Endothelial cell of umbilical vein (primary cell): ENCODE data around the gene SCYGR6. TPM values are rescaled to one million over a fixed set of nuclear protein-coding genes. Genes with fewer than 3 reads are reported as not detected.

Experiments
- BruUV-seq: library from RNA; stranded (reverse); fragments of 400-500 nt; replicated peaks from 2 replicates; lab custom pipeline; 2021; lab: Mats Ljungman, UMichigan
- CTCF ChIA-PET: fragments of 300-600, 350-600 bp; sonication (Branson Sonifier 250); formaldehyde crosslinking; loops from one replicate; lab custom pipeline; 2021; ENCODE audit warnings: antibody characterized with exemption, inconsistent platforms; lab: Charles Lee
- POLR2A ChIA-PET: fragments of 300-600, 350-600 bp; sonication (Branson Sonifier 250); formaldehyde crosslinking; loops from one replicate; lab custom pipeline; 2021; ENCODE audit warnings: antibody characterized with exemption, inconsistent platforms; lab: Charles Lee
- DNase-seq: peaks from one replicate; pipeline ENCODE4 v3.0.0-alpha.2; 2011; ENCODE audit warnings: low read depth, low spot score
- FAIRE-seq: peaks from 2 replicates; lab custom pipeline; 2011; peaks lifted over from hg19 to GRCh38; lab: Jason Lieb, UNC
- H2AFZ ChIP-seq: 2 replicates; pipeline ENCODE4 v1.6.0; 2012; ENCODE audit warnings: low read depth, low read length, control low read depth, inconsistent platforms
- H3K27ac ChIP-seq: 2 replicates; pipeline ENCODE4 v1.5.1; 2011; ENCODE audit warnings: low read depth, mild to moderate bottlenecking, control low read depth, low read length, moderate library complexity; ENCODE audit not compliant: insufficient read depth
- H3K27me3 ChIP-seq, 2 experiments: 2 replicates each; pipeline versions ENCODE4 v1.6.0 to v1.6.1; 2011; ENCODE audit warnings: low read length in 2 of 2, mixed read lengths in 1 of 2; ENCODE audit not compliant: control insufficient read depth in 2 of 2, insufficient read depth in 2 of 2
- H3K36me3 ChIP-seq, 2 experiments: 2 replicates in 1 of 2; 3 replicates in 1 of 2; pipeline ENCODE4 v1.5.1; 2011; ENCODE audit warnings: low read length in 2 of 2, mild to moderate bottlenecking in 1 of 2, moderate library complexity in 1 of 2; ENCODE audit not compliant: control insufficient read depth in 2 of 2, insufficient read depth in 2 of 2; ENCODE audit errors: extremely low read depth in 1 of 2
- H3K4me1 ChIP-seq: 3 replicates; pipeline ENCODE4 v1.5.1; 2011; ENCODE audit warnings: mild to moderate bottlenecking, low read length; ENCODE audit not compliant: control insufficient read depth, insufficient read depth; ENCODE audit errors: extremely low read depth
- H3K4me2 ChIP-seq: 2 replicates; pipeline ENCODE4 v1.6.1; 2011; ENCODE audit warnings: low read length, control low read depth, mixed read lengths; ENCODE audit not compliant: insufficient read depth
- H3K4me3 ChIP-seq, 3 experiments: fragments of 200-600 bp in 1 of 3; sonication (generic), shearing (Covaris generic) in 1 of 3; replicated peaks in 1 of 3; 2 replicates each; pipeline ENCODE4 v1.5.1; 2011 to 2016; ENCODE audit warnings: control low read depth in 3 of 3, low read length in 3 of 3, mild to moderate bottlenecking in 2 of 3, inconsistent platforms in 1 of 3, low read depth in 1 of 3, moderate library complexity in 1 of 3; ENCODE audit not compliant: insufficient read depth in 1 of 3
- H3K79me2 ChIP-seq: 2 replicates; pipeline ENCODE4 v1.6.0; 2012; ENCODE audit warnings: low read length, inconsistent platforms; ENCODE audit not compliant: control insufficient read depth, insufficient read depth
- H3K9ac ChIP-seq: replicated peaks from 2 replicates; pipeline ENCODE3; 2011; ENCODE audit warnings: low read length, control low read depth; ENCODE audit not compliant: insufficient read depth; ENCODE audit errors: extremely low read depth
- H3K9me1 ChIP-seq: replicated peaks from 3 replicates; pipeline ENCODE4 v1.6.0; 2011; ENCODE audit warnings: mild to moderate bottlenecking, low read length; ENCODE audit not compliant: control insufficient read depth, insufficient read depth; ENCODE audit errors: extremely low read depth
- H3K9me3 ChIP-seq: replicated peaks from 2 replicates; pipeline ENCODE4 v1.5.1; 2012; ENCODE audit warnings: low read length, inconsistent platforms; ENCODE audit not compliant: control insufficient read depth, insufficient read depth
- H4K20me1 ChIP-seq: replicated peaks from 2 replicates; pipeline ENCODE3; 2011; ENCODE audit warnings: mild to moderate bottlenecking, low read length; ENCODE audit not compliant: control insufficient read depth, insufficient read depth; ENCODE audit errors: extremely low read depth
- FOS ChIP-seq: IDR thresholded peaks from 2 replicates; pipeline ENCODE4 v1.6.1; 2011; ENCODE audit warnings: mild to moderate bottlenecking, low read length, moderate library complexity, borderline replicate concordance; ENCODE audit not compliant: insufficient read depth
- GATA2 ChIP-seq: IDR thresholded peaks from 2 replicates; pipeline ENCODE4 v1.7.0; 2011; ENCODE audit warnings: low read depth, mild to moderate bottlenecking, moderate library complexity, mixed read lengths, low read length; ENCODE audit not compliant: insufficient read length, insufficient read depth
- JUN ChIP-seq: IDR thresholded peaks from 2 replicates; pipeline ENCODE4 v1.6.1; 2011; ENCODE audit warnings: borderline replicate concordance, low read depth; ENCODE audit not compliant: insufficient read length, insufficient read depth
- MAX ChIP-seq: IDR thresholded peaks from 2 replicates; pipeline ENCODE4 v1.6.1; 2011; ENCODE audit not compliant: insufficient read depth, insufficient read length
- MYC ChIP-seq: IDR thresholded peaks from one replicate; pipeline ENCODE4 v1.6.1; 2011; ENCODE audit warnings: mild to moderate bottlenecking, low read depth, low read length
- POLR2A ChIP-seq: IDR thresholded peaks from 2 replicates; pipeline ENCODE4 v1.6.1; 2012; ENCODE audit warnings: low read depth, mild to moderate bottlenecking, control low read depth, low read length
- POLR2AphosphoS5 ChIP-seq: IDR thresholded peaks from 2 replicates; pipeline ENCODE4 v1.6.1; 2012; ENCODE audit warnings: low read depth, mild to moderate bottlenecking, control low read depth, low read length, moderate library complexity; ENCODE audit not compliant: insufficient read depth
- dilution Hi-C: fragments of 300-500 bp; cut with MboI; formaldehyde crosslinking; loops from one replicate; pipeline ENCODE4 v1.15.0; 2019; ENCODE audit warnings: low sequenced_read_pairs; ENCODE audit not compliant: extremely low pct_ligation_motif_present
- intact Hi-C: fragments of 100-400 bp; cut with micrococcal nuclease; formaldehyde crosslinking; loops from one replicate; pipeline ENCODE4 v1.10.0; 2022
- polyA plus RNA-seq, 4 experiments: library from polyadenylated mRNA; depleted of rRNA in 3 of 4; stranded (reverse) in 3 of 4; unstranded in 1 of 4; fragments of >200 nt; gene quantifications; 2 replicates each; pipeline versions ENCODE4 v1.2.1 to v1.2.3, GENCODE V29; 2011 to 2012; ENCODE audit warnings: missing spikeins in 1 of 4
- total RNA-seq: library from RNA; stranded (reverse); gene quantifications from 2 replicates; pipeline ENCODE4 v1.2.3, GENCODE V29; 2021

SCYGR6 gene
- total and polyA plus RNA-seq, 2 donors (not counting 3 experiments of a cell fraction or from before 2014, with no cell fraction given) = not detected

GRCh38 chr2:227710986-227711385, 13.6 kb downstream of the SCYGR6 start:
- Histone ChIP-seq H3K4me2 (no peak overlapping the region), H3K79me2 (no peaks in the 10 kb centered on the region), H3K9ac (no peak overlapping the region), H3K27me3 (no peaks in the 10 kb centered on the region), H3K4me3 (no peak overlapping the region), H3K27ac (no peak overlapping the region), H2AFZ (no peak overlapping the region), H3K36me3 (no peaks in the 10 kb centered on the region), H3K9me3 (no peaks in the 10 kb centered on the region), H4K20me1 (no peaks in the 10 kb centered on the region), H3K4me1 (no peaks in the 10 kb centered on the region), H3K9me1 (no peaks in the 10 kb centered on the region)
- intact Hi-C loops (no loop called here), dilution Hi-C loops (no loop called here)
- POLR2A ChIA-PET = no interaction called here
- CTCF ChIA-PET = no interaction called here
- DNase-seq (no peak), FAIRE-seq (no peak)
- TF ChIP-seq MYC = no peak
- no peak for TF ChIP-seq POLR2AphosphoS5
- TF ChIP-seq JUN = no peak
- TF ChIP-seq FOS = no peak
- TF ChIP-seq POLR2A = no peak
- no peak for TF ChIP-seq MAX
- no TSS peak for BruUV-seq

GRCh38 chr2:227707390-227707789, 17.2 kb downstream of the SCYGR6 start:
- no peak for FAIRE-seq
- Histone ChIP-seq H3K9ac (no peak overlapping the region), H3K4me3 (no peak overlapping the region), H3K27me3 (no peaks in the 10 kb centered on the region), H3K36me3 (no peaks in the 10 kb centered on the region), H3K4me1 (no peaks in the 10 kb centered on the region), H4K20me1 (no peaks in the 10 kb centered on the region), H3K27ac (no peak overlapping the region), H3K4me2 (no peak overlapping the region), H3K9me3 (no peaks in the 10 kb centered on the region), H3K79me2 (no peaks in the 10 kb centered on the region), H2AFZ (no peak overlapping the region), H3K9me1 (no peaks in the 10 kb centered on the region)
- ChIA-PET CTCF (interaction anchor here (1.6 kb wide), 1 partner anchor 10 kb away, joined by 4 read pairs; no protein-coding TSS in a partner anchor), POLR2A (no interaction called here)
- DNase-seq = no peak
- TF ChIP-seq MAX (no peak), GATA2 (no peak)
- dilution Hi-C loops = no loop called here
- BruUV-seq = no TSS peak
- intact Hi-C loops = no loop called here
